Stimulated activated naive CD4-positive, alpha-beta T cell (primary cell): ENCODE measurements around the gene POLR1A.

Experiments
- DNase-seq, 6 experiments: peaks; one replicate each; lab custom pipeline; 2025; lab: John Stamatoyannopoulos, UW

Gene POLR1A

DNA sequence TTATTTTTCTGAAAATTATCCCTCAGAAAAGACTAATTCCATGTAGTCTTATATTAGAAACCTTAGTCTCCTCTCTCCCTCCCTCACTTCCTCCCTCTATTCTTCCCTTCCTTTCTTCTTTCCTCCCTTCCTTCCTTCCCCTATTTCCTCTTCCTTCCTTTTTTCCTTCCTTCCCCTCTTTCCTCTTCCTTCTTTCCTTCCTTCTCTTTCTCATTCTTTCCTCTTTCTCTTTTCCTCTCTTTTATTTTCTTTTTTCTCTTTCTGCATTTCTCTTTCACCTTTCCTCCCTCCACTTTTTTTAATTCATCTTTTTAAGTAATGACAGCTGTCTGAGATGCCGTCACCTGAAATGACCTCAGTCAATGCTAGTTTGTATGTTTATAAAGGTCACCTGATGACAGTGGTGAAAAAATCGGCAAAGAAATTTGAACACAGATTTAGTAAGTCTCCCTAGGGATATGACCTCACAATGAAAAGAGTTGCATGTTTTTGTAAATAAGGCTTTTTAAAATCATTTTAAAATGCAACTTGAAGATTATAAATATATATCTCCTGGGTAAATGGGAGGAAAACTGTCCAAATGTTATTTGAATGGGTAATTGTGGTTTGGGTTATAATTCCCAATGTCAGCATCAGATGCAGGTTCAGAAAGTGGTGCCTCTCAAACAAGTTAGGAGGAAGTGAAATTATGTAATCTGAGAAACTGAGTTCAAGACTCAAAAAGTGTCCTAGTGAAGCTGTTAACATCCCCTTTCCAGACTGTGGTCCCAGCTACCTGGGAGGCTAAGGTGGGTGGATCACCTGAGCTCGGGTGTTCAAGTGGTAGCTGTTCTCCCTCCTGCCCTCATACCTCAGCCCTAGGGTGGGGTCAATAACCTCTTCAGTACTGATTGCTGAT, 126.6 kb downstream of the POLR1A start:
- no peak for DNase-seq

DNA sequence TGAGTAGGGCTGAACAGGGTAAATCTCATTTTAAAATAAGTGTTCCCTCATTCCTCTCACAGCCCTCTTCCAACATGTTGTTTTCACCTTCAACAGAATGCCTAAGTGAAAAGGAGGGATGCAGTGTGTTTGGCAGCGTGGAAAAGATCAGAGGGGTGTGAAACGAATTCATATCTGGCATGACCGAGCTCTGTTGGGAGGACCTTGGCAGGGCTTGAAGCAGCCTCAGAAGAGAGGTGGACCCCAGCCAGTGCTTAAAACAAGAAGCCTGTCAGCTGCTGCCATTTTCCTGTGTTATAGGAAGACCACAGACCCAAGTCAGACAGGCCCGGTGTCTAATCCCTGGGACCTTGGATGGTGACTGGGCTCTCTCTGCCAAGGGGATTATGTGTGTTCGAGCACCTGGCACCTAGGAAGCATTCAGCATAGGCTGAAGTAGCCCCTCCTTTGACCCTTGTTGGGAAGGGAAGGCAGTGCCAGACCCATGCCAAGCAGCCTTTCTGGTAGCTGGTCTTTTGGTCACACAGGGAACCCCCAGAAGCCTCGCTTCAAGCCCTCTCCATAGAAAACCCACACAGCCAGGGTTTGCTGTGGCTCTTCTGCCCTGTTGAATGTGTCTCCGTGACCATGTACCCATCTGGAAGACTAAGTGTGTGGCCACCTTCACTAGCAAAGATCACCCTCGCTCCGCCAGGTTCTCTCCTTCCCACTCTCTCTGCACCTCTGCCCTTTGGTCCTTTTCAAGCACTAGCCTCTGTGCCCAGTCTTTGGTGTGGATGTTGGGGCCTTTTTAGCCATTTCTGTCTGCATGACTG, 129.4 kb downstream of the POLR1A start:
- no peak for DNase-seq

DNA sequence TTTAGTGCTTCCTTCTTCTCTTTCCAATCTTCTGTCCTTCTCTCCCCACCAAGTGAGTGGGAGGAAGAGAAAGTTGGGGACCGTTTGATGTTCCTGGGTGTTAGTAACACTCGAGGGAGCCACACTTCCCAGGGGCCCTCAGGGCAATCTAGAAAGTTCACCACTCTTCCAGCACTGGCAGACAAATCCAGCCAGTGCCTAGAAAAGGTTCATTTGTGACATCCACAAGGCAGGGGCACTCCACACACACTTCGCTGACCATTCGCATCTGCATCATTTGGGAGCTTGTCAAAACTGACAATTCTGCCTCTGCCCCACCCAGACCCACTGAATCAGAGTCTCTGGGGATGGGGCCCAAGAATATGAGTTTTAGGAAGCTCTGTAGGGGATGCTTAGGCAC, 130.1 kb downstream of the POLR1A start:
- no peak for DNase-seq

DNA sequence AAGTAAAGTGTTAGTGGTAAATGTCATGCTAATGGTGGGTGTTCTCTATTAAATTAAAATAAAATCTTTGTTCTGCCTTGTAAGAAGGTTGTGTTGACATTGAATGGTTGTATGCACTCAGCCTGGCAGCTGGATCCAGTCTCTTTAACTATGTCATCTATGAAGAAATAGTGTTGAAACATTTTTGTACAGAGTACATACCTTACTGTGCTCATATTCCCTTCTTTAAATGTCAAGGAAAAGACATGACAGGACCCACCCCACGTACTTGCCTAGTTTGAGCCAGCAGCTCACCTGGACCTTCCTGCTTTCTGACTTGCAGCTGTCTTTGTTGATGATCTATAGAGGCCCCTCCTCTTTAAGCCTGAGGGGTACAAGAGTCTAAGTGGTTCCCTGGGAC, 131.3 kb downstream of the POLR1A start:
- no peak for DNase-seq

DNA sequence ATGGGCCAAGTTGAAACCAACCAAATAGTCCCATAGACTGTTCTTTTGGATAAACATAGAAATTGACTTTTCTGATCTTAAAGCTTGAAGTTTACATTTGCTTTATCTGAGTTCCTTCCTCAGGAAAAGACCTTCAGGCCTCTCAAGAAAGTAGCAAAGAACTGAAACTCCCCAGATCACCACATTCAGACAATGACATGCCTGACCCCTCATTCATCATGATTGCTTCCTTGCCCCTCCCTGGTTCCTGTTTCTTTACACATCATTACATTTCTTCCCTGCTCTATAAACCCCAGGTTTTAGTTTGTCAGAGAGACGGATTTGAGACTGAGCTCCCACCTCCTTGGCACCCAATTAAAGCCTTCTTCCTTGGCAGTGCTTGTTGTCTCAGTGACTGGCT, 133.3 kb downstream of the POLR1A start:
- no peak for DNase-seq

DNA sequence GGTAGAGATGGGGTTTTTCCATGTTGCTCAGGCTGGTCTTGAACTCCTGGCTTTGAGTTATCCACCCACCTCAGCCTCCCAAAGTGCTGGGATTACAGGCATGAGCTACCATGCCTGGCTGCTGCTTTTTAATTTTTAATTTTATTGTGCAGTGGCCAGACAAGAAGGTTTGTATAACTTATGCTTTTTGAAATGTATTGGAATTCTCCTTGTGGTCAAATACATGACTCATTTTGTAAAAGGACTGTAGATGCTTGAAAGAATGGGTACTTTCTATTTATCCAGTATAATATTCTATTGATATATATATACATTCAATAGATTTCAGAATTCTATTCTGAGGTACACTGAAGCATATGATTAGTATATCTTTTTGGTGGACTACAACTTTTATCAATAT, 134.3 kb downstream of the POLR1A start:
- DNase-seq, result no peak
